SH-SY5Y (cell line): ENCODE data around the gene SLC5A5.

Experiments
- GATA2 ChIP-seq: IDR thresholded peaks from 2 replicates; pipeline ENCODE4 v1.6.1; 2011; ENCODE audit warnings: mild to moderate bottlenecking, low read depth, low read length
- GATA3 ChIP-seq: IDR thresholded peaks from 2 replicates; pipeline ENCODE4 v1.6.1; 2011; ENCODE audit warnings: low read depth, mild to moderate bottlenecking, low read length, moderate library complexity

- TF ChIP-seq GATA3 = no peak
- TF ChIP-seq GATA2 = no peak
Observed at GRCh38 chr19:17861542-17862402, 10.0 kb upstream of the SLC5A5 start.
